ENCODE measurements around the gene BTD.

BTD gene

DNA sequence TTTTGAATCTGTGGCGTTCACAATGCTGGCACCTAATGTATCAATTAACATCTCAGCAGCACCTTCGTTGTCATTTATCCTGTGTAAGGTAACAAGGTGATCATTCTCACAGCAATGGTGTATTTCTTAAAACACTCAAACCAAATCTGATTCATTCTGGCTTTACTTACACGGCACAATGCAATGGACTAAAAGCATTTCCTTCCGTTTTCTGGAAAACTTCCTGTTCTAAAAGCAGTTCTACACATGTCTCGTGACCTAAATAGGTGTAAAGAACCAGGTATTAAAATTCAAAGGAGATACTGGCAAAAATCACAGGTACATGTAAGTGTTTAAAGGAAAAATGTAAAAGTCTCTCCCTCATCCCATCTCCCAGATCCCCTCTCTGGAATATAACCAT is 77.8 kb downstream of the BTD start:
- TF ChIP-seq EZH2phosphoT487 (conservative IDR thresholded peaks at IDR 0.05; ENCODE audit: low read length) (no peak), CTCF (IDR thresholded peaks at IDR 0.05; ENCODE audit: insufficient read depth, low read length, poor library complexity, severe bottlenecking) (no peak)
- Histone ChIP-seq H3K4me3 (ENCODE audit: insufficient read depth, low read length, poor library complexity, severe bottlenecking) (no peak overlapping the region), H3K27ac (ENCODE audit: low read depth, low read length) (no peak overlapping the region), H3K4me2 (ENCODE audit: low read depth, low read length, poor library complexity, severe bottlenecking) (no peak overlapping the region), H3K9ac (ENCODE audit: low read length) (no peak overlapping the region), H4K20me1 (ENCODE audit: low read depth, low read length) (no peaks in the 10 kb centered on the region), H3K36me3 (ENCODE audit: low read length) (peaks cover 49% of the 10 kb centered on the region; the same call in 1 of the 2 replicates), H3K27me3 (ENCODE audit: low read length) (no peaks in the 10 kb centered on the region), H3F3A (ENCODE audit: insufficient read depth) (peaks cover 6% of the 10 kb centered on the region; the same call in 1 of the 2 replicates), H3K79me2 (ENCODE audit: insufficient read depth, low read length) (no peaks in the 10 kb centered on the region), H3K9me2 (replicated peaks; ENCODE audit: insufficient read depth, low read length) (no peaks in the 10 kb centered on the region), H3K9me3 (ENCODE audit: insufficient read depth, low read length) (no peaks in the 10 kb centered on the region), H2AFZ (ENCODE audit: low read depth, low read length, severe bottlenecking) (no peak overlapping the region)

- peaks cover 6% of the 10 kb centered on the region; the same call in 1 of the 2 replicates for H3F3A ChIP-seq (ENCODE audit: insufficient read depth)
- TF ChIP-seq EZH2phosphoT487 (conservative IDR thresholded peaks at IDR 0.05; ENCODE audit: low read length) (no peak), CTCF (IDR thresholded peaks at IDR 0.05; ENCODE audit: insufficient read depth, low read length, poor library complexity, severe bottlenecking) (no peak)
- H3K9ac ChIP-seq (ENCODE audit: low read length) = no peak overlapping the region
- no peak overlapping the region for H3K27ac ChIP-seq (ENCODE audit: low read depth, low read length)
- no peak overlapping the region for H3K4me3 ChIP-seq (ENCODE audit: insufficient read depth, low read length, poor library complexity, severe bottlenecking)
- no peak overlapping the region for H2AFZ ChIP-seq (ENCODE audit: low read depth, low read length, severe bottlenecking)
- no peaks in the 10 kb centered on the region for H3K27me3 ChIP-seq (ENCODE audit: low read length)
- no peaks in the 10 kb centered on the region for H3K9me2 ChIP-seq (replicated peaks; ENCODE audit: insufficient read depth, low read length)
- no peaks in the 10 kb centered on the region for H3K79me2 ChIP-seq (ENCODE audit: insufficient read depth, low read length)
- peaks cover 51% of the 10 kb centered on the region for H3K36me3 ChIP-seq (ENCODE audit: low read length)
- no peaks in the 10 kb centered on the region for H4K20me1 ChIP-seq (ENCODE audit: low read depth, low read length)
- H3K9me3 ChIP-seq (ENCODE audit: insufficient read depth, low read length) = no peaks in the 10 kb centered on the region
- no peak overlapping the region for H3K4me2 ChIP-seq (ENCODE audit: low read depth, low read length, poor library complexity, severe bottlenecking)
Measured at GRCh38 chr3:15681668-15682067, 80.1 kb downstream of the BTD start.

DNA sequence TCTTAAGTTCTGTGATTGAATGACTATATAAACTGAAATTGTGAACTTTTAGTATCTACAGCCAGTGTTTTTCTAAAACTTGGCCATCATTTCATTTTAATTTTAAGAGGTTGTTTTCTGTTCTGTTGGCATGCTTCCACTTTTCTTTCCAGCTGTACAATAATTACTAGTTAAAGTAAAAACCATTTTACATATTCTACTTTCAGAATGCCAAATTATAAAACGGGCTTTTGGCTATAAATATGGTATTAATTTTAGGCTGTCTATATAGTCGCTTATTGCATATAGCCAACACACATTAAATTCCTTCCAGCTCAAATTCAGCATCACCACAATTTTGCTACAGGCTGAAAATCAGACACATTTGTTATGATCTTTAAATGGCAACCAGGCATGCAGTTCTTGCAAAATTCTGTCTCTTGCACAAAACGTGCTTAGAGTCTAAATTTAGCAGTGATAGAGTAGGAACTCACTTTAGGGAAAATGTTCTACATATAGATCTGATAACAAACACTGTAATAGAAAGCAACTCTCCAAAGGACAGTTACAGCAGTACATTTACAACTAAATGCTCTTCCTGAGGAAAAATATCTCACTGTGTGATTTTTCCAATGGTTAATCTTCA is 81.1 kb downstream of the BTD start:
- Histone ChIP-seq H3K4me3 (ENCODE audit: insufficient read depth, low read length, poor library complexity, severe bottlenecking) (no peak overlapping the region), H4K20me1 (ENCODE audit: low read depth, low read length) (no peaks in the 10 kb centered on the region), H3K79me2 (ENCODE audit: insufficient read depth, low read length) (no peaks in the 10 kb centered on the region), H3K27me3 (ENCODE audit: low read length) (no peaks in the 10 kb centered on the region), H3K36me3 (ENCODE audit: low read length) (peaks cover 43% of the 10 kb centered on the region), H2AFZ (ENCODE audit: low read depth, low read length, severe bottlenecking) (no peak overlapping the region), H3K9me2 (replicated peaks; ENCODE audit: insufficient read depth, low read length) (no peaks in the 10 kb centered on the region), H3F3A (ENCODE audit: insufficient read depth) (peaks cover 6% of the 10 kb centered on the region; the same call in 1 of the 2 replicates), H3K9me3 (ENCODE audit: insufficient read depth, low read length) (no peaks in the 10 kb centered on the region), H3K4me2 (ENCODE audit: low read depth, low read length, poor library complexity, severe bottlenecking) (no peak overlapping the region), H3K27ac (ENCODE audit: low read depth, low read length) (no peak overlapping the region), H3K9ac (ENCODE audit: low read length) (no peak overlapping the region)
- TF ChIP-seq EZH2phosphoT487 (conservative IDR thresholded peaks at IDR 0.05; ENCODE audit: low read length) (no peak), CTCF (IDR thresholded peaks at IDR 0.05; ENCODE audit: insufficient read depth, low read length, poor library complexity, severe bottlenecking) (no peak)
